GM11168 (cell line): Measurements from ENCODE around the gene ECHS1.

Experiments
- in situ Hi-C: fragments of 300-500 bp; cut with MboI; formaldehyde crosslinking; loops from one replicate; pipeline ENCODE4 v1.12.0; 2022; ENCODE audit warnings: low sequenced_read_pairs; ENCODE audit not compliant: unreplicated experiment

Gene ECHS1

GRCh38 chr10:133361227-133361626, 11.9 kb downstream of the ECHS1 start:
- in situ Hi-C loops: no loop called here

- in situ Hi-C loops: no loop called here
Observed at GRCh38 chr10:133359972-133360610, 13.1 kb downstream of the ECHS1 start.

GRCh38 chr10:133359554-133359971, 13.6 kb downstream of the ECHS1 start:
- in situ Hi-C loops: no loop called here

- in situ Hi-C loops: no loop called here
Observed at GRCh38 chr10:133358925-133359310, 14.2 kb downstream of the ECHS1 start.

GRCh38 chr10:133358162-133358924, 14.8 kb downstream of the ECHS1 start:
- in situ Hi-C loops: no loop called here

GRCh38 chr10:133357285-133358161, 15.6 kb downstream of the ECHS1 start, which contains the start of gene FUOM:
Gene FUOM (minus strand): TSS chr10:133358019. CDS start chr10:133358007, 12 bp downstream.
- in situ Hi-C loops: no loop called here

- in situ Hi-C loops: no loop called here
Observed at GRCh38 chr10:133356549-133357284, 16.4 kb downstream of the ECHS1 start.

- in situ Hi-C loops: no loop called here
Observed at GRCh38 chr10:133355991-133356390, 17.2 kb downstream of the ECHS1 start.

- in situ Hi-C loops: no loop called here
Observed at GRCh38 chr10:133355266-133355665, 17.9 kb downstream of the ECHS1 start.

- in situ Hi-C loops: no loop called here
Observed at GRCh38 chr10:133354672-133355240, 18.4 kb downstream of the ECHS1 start.

GRCh38 chr10:133353988-133354605, 19.1 kb downstream of the ECHS1 start:
- in situ Hi-C loops: no loop called here

GRCh38 chr10:133353202-133353959, 19.8 kb downstream of the ECHS1 start:
- in situ Hi-C loops: no loop called here

- in situ Hi-C loops: no loop called here
Observed at GRCh38 chr10:133351408-133352318, 21.5 kb downstream of the ECHS1 start.

- in situ Hi-C loops: no loop called here
Observed at GRCh38 chr10:133350950-133351329, 22.2 kb downstream of the ECHS1 start.

- in situ Hi-C loops: no loop called here
Observed at GRCh38 chr10:133350283-133350949, 22.7 kb downstream of the ECHS1 start.

- in situ Hi-C loops: no loop called here
Observed at GRCh38 chr10:133349577-133350011, 23.6 kb downstream of the ECHS1 start.

GRCh38 chr10:133349160-133349568, 24.0 kb downstream of the ECHS1 start:
- in situ Hi-C loops: no loop called here
